ENCODE data around the gene DNASE1. TPM values are rescaled to one million over a fixed set of nuclear protein-coding genes. Genes with fewer than 3 reads are reported as not detected.

DNASE1 gene
- total RNA-seq, 1 donor from 2014 or later: 6.8 TPM

GRCh38 chr16:3668626-3669025 is 14.1 kb downstream of the DNASE1 start:
- Histone ChIP-seq H3K4me3 (ENCODE audit: low read depth, low read length) (no peak overlapping the region), H3K27me3 (ENCODE audit: control insufficient read depth, insufficient read depth, low read length) (no peaks in the 10 kb centered on the region), H3K36me3 (ENCODE audit: control insufficient read depth, insufficient read depth, low read length) (peaks cover 22% of the 10 kb centered on the region)
- no peak for TF ChIP-seq CTCF (IDR thresholded peaks at IDR 0.05; ENCODE audit: insufficient read depth, low read length, severe bottlenecking)
- DNase-seq (ENCODE audit: low read depth) (no peak), FAIRE-seq (no peak)

GRCh38 chr16:3669082-3669481 is 14.6 kb downstream of the DNASE1 start:
- no peak for FAIRE-seq
- TF ChIP-seq CTCF (IDR thresholded peaks at IDR 0.05; ENCODE audit: insufficient read depth, low read length, severe bottlenecking): no peak

GRCh38 chr16:3670711-3671110 is 16.2 kb downstream of the DNASE1 start:
- no peak for TF ChIP-seq CTCF (IDR thresholded peaks at IDR 0.05; ENCODE audit: insufficient read depth, low read length, severe bottlenecking)
- Histone ChIP-seq H3K4me3 (ENCODE audit: low read depth, low read length) (no peak overlapping the region), H3K27me3 (ENCODE audit: control insufficient read depth, insufficient read depth, low read length) (no peaks in the 10 kb centered on the region), H3K36me3 (ENCODE audit: control insufficient read depth, insufficient read depth, low read length) (peaks cover 30% of the 10 kb centered on the region)
- peak; percentile 13 for FAIRE-seq
- no peak for DNase-seq (ENCODE audit: low read depth)

More at GRCh38 chr16:3669082-3669481, 14.6 kb downstream of the DNASE1 start:
- DNase-seq (ENCODE audit: low read depth): no peak
- Histone ChIP-seq H3K4me3 (ENCODE audit: low read depth, low read length) (no peak overlapping the region), H3K36me3 (ENCODE audit: control insufficient read depth, insufficient read depth, low read length) (peaks cover 24% of the 10 kb centered on the region), H3K27me3 (ENCODE audit: control insufficient read depth, insufficient read depth, low read length) (no peaks in the 10 kb centered on the region)

GRCh38 chr16:3671424-3671823 is 16.9 kb downstream of the DNASE1 start:
- no peaks in the 10 kb centered on the region for H3K27me3 ChIP-seq (ENCODE audit: control insufficient read depth, insufficient read depth, low read length)
- no peak overlapping the region for H3K4me3 ChIP-seq (ENCODE audit: low read depth, low read length)
- no peak for TF ChIP-seq CTCF (IDR thresholded peaks at IDR 0.05; ENCODE audit: insufficient read depth, low read length, severe bottlenecking)
- DNase-seq (ENCODE audit: low read depth): no peak
- no peak for FAIRE-seq
- peaks cover 33% of the 10 kb centered on the region for H3K36me3 ChIP-seq (ENCODE audit: control insufficient read depth, insufficient read depth, low read length)

- DNase-seq (ENCODE audit: low read depth) (no peak), FAIRE-seq (no peak)
- H3K4me3 ChIP-seq (ENCODE audit: low read depth, low read length): no peak overlapping the region
- H3K27me3 ChIP-seq (ENCODE audit: control insufficient read depth, insufficient read depth, low read length): no peaks in the 10 kb centered on the region
- H3K36me3 ChIP-seq (ENCODE audit: control insufficient read depth, insufficient read depth, low read length): peaks cover 39% of the 10 kb centered on the region
- no peak for TF ChIP-seq CTCF (IDR thresholded peaks at IDR 0.05; ENCODE audit: insufficient read depth, low read length, severe bottlenecking)
Measured at GRCh38 chr16:3672571-3673041, 18.1 kb downstream of the DNASE1 start.

GRCh38 chr16:3673201-3673600 is 18.7 kb downstream of the DNASE1 start:
- DNase-seq (ENCODE audit: low read depth): no peak
- peaks cover 39% of the 10 kb centered on the region for H3K36me3 ChIP-seq (ENCODE audit: control insufficient read depth, insufficient read depth, low read length)
- H3K4me3 ChIP-seq (ENCODE audit: low read depth, low read length): no peak overlapping the region
- no peak for TF ChIP-seq CTCF (IDR thresholded peaks at IDR 0.05; ENCODE audit: insufficient read depth, low read length, severe bottlenecking)
- no peak for FAIRE-seq
- H3K27me3 ChIP-seq (ENCODE audit: control insufficient read depth, insufficient read depth, low read length): no peaks in the 10 kb centered on the region
